Right cardiac atrium (tissue), 5 donors: Measurements from ENCODE around the gene GRIN2B. TPM values are rescaled to one million over a fixed set of nuclear protein-coding genes. Genes with fewer than 3 reads are reported as not detected.

Experiments
- ATAC-seq, 2 donors: fragments of 200-7000 bp; cut with Tn5 transposase; one replicate each; pipeline versions ENCODE4 v1.8.0 to v1.9.1; 2020; ENCODE audit warnings: moderate library complexity in 2 of 2, mild to moderate bottlenecking in 1 of 2
- DNase-seq, 3 donors: peaks; one replicate each; pipeline ENCODE4 v3.0.0-alpha.2; 2020
- H3K27ac ChIP-seq: one replicate; pipeline ENCODE4 v1.5.1; 2013; ENCODE audit warnings: mild to moderate bottlenecking, low read length, control low read depth, moderate library complexity
- H3K27me3 ChIP-seq: one replicate; pipeline ENCODE4 v1.6.1; 2013; ENCODE audit not compliant: control insufficient read depth, insufficient read depth
- H3K4me1 ChIP-seq: one replicate; pipeline ENCODE4 v1.6.1; 2013; ENCODE audit warnings: low read length; ENCODE audit not compliant: control insufficient read depth, insufficient read depth
- H3K4me3 ChIP-seq: one replicate; pipeline ENCODE4 v1.5.1; 2013; ENCODE audit warnings: low read length, control low read depth
- H3K9me3 ChIP-seq: one replicate; pipeline ENCODE4 v1.6.1; 2013; ENCODE audit warnings: low read length; ENCODE audit not compliant: control insufficient read depth
- WGBS: extraction: QIAGEN DNeasy Blood & Tissue Kit; methylation state at CpG from one replicate; pipeline ENCODE4 v1.1.7; 2013; 5-methylcytosine and 5-hydroxymethylcytosine counted together
- intact Hi-C, 4 donors: fragments of 100-400 bp; cut with DNase I; formaldehyde crosslinking; loops; one replicate each; pipeline versions ENCODE4 v1.11.0 to v1.14.0; 2022 to 2023
- long read RNA-seq, 4 donors: library from polyadenylated mRNA; unstranded; transcript quantifications; one replicate each; pipeline ENCODE4 v2.0.0, GENCODE V29; 2020 to 2021
- polyA plus RNA-seq: library from polyadenylated mRNA; stranded (reverse); fragments of 200-250 nt; gene quantifications from one replicate; pipeline ENCODE4 v1.2.3, GENCODE V29; 2013
- total RNA-seq, 4 donors: library from RNA; stranded (reverse); fragmentation: NEBNext Ultra II Directional; extraction: Animal tissue kit (Norgen Biotek cat#: 25700); gene quantifications; one replicate each; pipeline ENCODE4 v1.2.1, GENCODE V29; 2021
- donor health status: healthy with polysubstance abuse.
- donor health status: DM: no; HTN: yes; CAD: no.
- donor health status: DM: no; HTN: no; CAD: no.
- donor health status: DM: no; HTN: yes; CAD: no; lungs with severe emphysema.
- donor health status: DM: yes; HTN: yes; CAD: no.

GRIN2B gene
- total RNA-seq (under 1 TPM in 1 of 4 donors, not detected in 3; under 0.01 TPM), polyA plus RNA-seq (under 0.01 TPM)
- long read RNA-seq, donor 1, result 0 reads
- long read RNA-seq, donor 2, result 0 reads
- long read RNA-seq, donor 3, result 0 reads
- long read RNA-seq, donor 4, result 0 reads

GRCh38 chr12:13981296-13981962 lies at the start of gene GRIN2B:
Gene GRIN2B (minus strand): TSS chr12:13981602. CDS start chr12:13866208, 115,394 bp downstream.
- Histone ChIP-seq H3K4me1 (no peaks in the 10 kb centered on the region), H3K9me3 (no peaks in the 10 kb centered on the region), H3K27ac (no peak within 1 kb of the TSS), H3K4me3 (peak within 1 kb of the TSS; percentile 42), H3K27me3 (peaks cover 8% of the 10 kb centered on the region)
- DNase-seq (peak in 2 of 3 donors; percentile 40 to 51), ATAC-seq (no peak)
- WGBS, result 1% methylated on average over 37 of the region's 37 CpGs
- intact Hi-C loops, result no loop called here

GRCh38 chr12:14026537-14026936 lies 45.1 kb upstream of the GRIN2B start:
- intact Hi-C loops, result no loop called here
- no peak for ATAC-seq
- H3K27ac ChIP-seq, result no peak overlapping the region
- H3K4me1 ChIP-seq, result no peaks in the 10 kb centered on the region
- no peaks in the 10 kb centered on the region for H3K27me3 ChIP-seq
- no peak overlapping the region for H3K4me3 ChIP-seq
- no peak for DNase-seq
- no peaks in the 10 kb centered on the region for H3K9me3 ChIP-seq
- 89% methylated on average over 4 of the region's 4 CpGs for WGBS

DNA sequence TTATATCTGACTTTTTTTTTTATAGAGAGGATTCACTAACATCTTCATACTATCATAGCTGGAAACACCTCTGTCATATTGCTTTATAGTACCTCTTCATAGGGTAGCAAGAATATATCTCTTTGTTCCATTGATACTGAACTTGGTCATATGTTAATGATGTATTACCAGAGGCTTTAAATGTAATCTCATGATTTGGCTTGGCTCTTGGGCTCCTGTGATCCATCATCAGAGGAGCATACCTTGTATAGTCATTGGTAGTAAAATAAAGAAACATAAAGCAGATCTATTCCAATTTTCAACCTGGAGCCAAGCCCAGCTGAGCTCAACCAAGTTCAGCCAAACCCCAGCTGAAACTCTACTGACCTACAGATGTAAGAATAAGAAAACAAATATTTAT lies 43.2 kb upstream of the GRIN2B start:
- no peaks in the 10 kb centered on the region for H3K9me3 ChIP-seq
- no peak overlapping the region for H3K27ac ChIP-seq
- DNase-seq (no peak), ATAC-seq (no peak)
- no peaks in the 10 kb centered on the region for H3K27me3 ChIP-seq
- intact Hi-C loops, result no loop called here
- H3K4me3 ChIP-seq, result no peak overlapping the region
- H3K4me1 ChIP-seq, result no peaks in the 10 kb centered on the region

- no peak overlapping the region for H3K4me3 ChIP-seq
- no peaks in the 10 kb centered on the region for H3K4me1 ChIP-seq
- no peak for ATAC-seq
- no peak overlapping the region for H3K27ac ChIP-seq
- no peaks in the 10 kb centered on the region for H3K27me3 ChIP-seq
- no peaks in the 10 kb centered on the region for H3K9me3 ChIP-seq
- intact Hi-C loops, result no loop called here
- 70% methylated on average over 2 of the region's 2 CpGs for WGBS
- DNase-seq, result no peak
Measured at GRCh38 chr12:14018080-14018479, 36.7 kb upstream of the GRIN2B start.

GRCh38 chr12:14010989-14011388 lies 29.6 kb upstream of the GRIN2B start:
- Histone ChIP-seq H3K4me3 (no peak overlapping the region), H3K27me3 (no peaks in the 10 kb centered on the region), H3K9me3 (no peaks in the 10 kb centered on the region), H3K27ac (no peak overlapping the region), H3K4me1 (no peaks in the 10 kb centered on the region)
- ATAC-seq, result no peak
- intact Hi-C loops, result no loop called here
- WGBS, result 83% methylated on average over 1 of the region's 1 CpG
- no peak for DNase-seq

- H3K4me1 ChIP-seq, result no peaks in the 10 kb centered on the region
- intact Hi-C loops, result no loop called here
- no peak overlapping the region for H3K4me3 ChIP-seq
- H3K27me3 ChIP-seq, result no peaks in the 10 kb centered on the region
- DNase-seq, result no peak
- H3K27ac ChIP-seq, result no peak overlapping the region
- no peaks in the 10 kb centered on the region for H3K9me3 ChIP-seq
- 7% methylated on average over 2 of the region's 2 CpGs for WGBS
- ATAC-seq, result no peak
Measured at GRCh38 chr12:14007639-14008038, 26.2 kb upstream of the GRIN2B start.

GRCh38 chr12:13992585-13992984 lies 11.2 kb upstream of the GRIN2B start:
- H3K27ac ChIP-seq, result no peak overlapping the region
- intact Hi-C loops, result no loop called here
- H3K4me3 ChIP-seq, result no peak overlapping the region
- no peaks in the 10 kb centered on the region for H3K9me3 ChIP-seq
- DNase-seq, result no peak
- WGBS, result 77% methylated on average over 4 of the region's 4 CpGs
- no peaks in the 10 kb centered on the region for H3K27me3 ChIP-seq
- ATAC-seq, result no peak
- no peaks in the 10 kb centered on the region for H3K4me1 ChIP-seq

DNA sequence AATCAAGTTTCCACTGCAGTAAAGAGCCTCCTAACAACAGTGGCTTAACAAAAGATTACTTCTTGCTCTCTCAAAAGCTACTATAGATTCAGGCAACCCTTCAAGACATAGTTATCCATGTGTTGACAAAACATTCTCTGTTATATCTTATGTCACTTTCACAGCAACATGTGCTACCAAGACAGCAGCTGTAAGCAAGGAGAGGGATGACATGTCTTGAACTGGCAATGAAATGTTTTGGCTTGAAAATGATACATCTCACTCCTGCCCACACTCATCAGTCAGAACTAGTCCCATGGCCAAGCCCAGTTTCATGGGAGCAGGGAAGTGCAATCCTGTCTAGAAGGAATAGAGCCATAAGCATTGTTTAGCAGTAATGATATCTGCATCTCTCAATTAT lies 10.7 kb upstream of the GRIN2B start:
- no peaks in the 10 kb centered on the region for H3K27me3 ChIP-seq
- H3K4me3 ChIP-seq, result no peak overlapping the region
- no peaks in the 10 kb centered on the region for H3K4me1 ChIP-seq
- intact Hi-C loops, result no loop called here
- H3K27ac ChIP-seq, result no peak overlapping the region
- H3K9me3 ChIP-seq, result no peaks in the 10 kb centered on the region
- no peak for DNase-seq
- ATAC-seq, result no peak

GRCh38 chr12:13986031-13986430 lies 4.6 kb upstream of the GRIN2B start:
- H3K27me3 ChIP-seq, result peaks cover 6% of the 10 kb centered on the region
- ATAC-seq, result no peak
- no peak overlapping the region for H3K4me3 ChIP-seq
- no peak overlapping the region for H3K27ac ChIP-seq
- intact Hi-C loops, result no loop called here
- H3K4me1 ChIP-seq, result no peaks in the 10 kb centered on the region
- H3K9me3 ChIP-seq, result no peaks in the 10 kb centered on the region
- 68% methylated on average over 3 of the region's 3 CpGs for WGBS
- DNase-seq, result no peak

GRCh38 chr12:13981990-13982389 lies 588 bp upstream of the GRIN2B start:
- intact Hi-C loops, result no loop called here
- Histone ChIP-seq H3K27me3 (peaks cover 8% of the 10 kb centered on the region), H3K4me1 (no peaks in the 10 kb centered on the region), H3K27ac (no peak overlapping the region), H3K9me3 (no peaks in the 10 kb centered on the region), H3K4me3 (peak overlapping the region; percentile 42)
- no peak for DNase-seq
- no peak for ATAC-seq
- WGBS, result 4% methylated on average over 26 of the region's 26 CpGs

GRCh38 chr12:13980538-13981295 lies 685 bp downstream of the GRIN2B start:
- peak in 2 of 3 donors; percentile 36 to 40 for DNase-seq
- Histone ChIP-seq H3K27me3 (peaks cover 8% of the 10 kb centered on the region), H3K4me1 (no peaks in the 10 kb centered on the region), H3K4me3 (peak overlapping the region; percentile 42), H3K27ac (no peak overlapping the region), H3K9me3 (no peaks in the 10 kb centered on the region)
- intact Hi-C loops, result no loop called here
- peak in 1 of 2 donors; percentile 35 for ATAC-seq
- 2% methylated on average over 53 of the region's 53 CpGs for WGBS
